Amygdala (tissue), 56 donors: Measurements from ENCODE around the gene CYP3A4.
"Not testable (repeated sequence)": the region's sequence is repeated elsewhere in the genome, so short reads cannot be mapped to it uniquely, and the experiment has no call there.

Experiments used
- DNase-seq, 56 donors: peaks; one replicate each; lab custom pipeline; 2025; lab: John Stamatoyannopoulos, UW

Gene CYP3A4

GRCh38 chr7:99793443-99793842 lies 9.5 kb upstream of the CYP3A4 start:
- DNase-seq = no peak

GRCh38 chr7:99792967-99793366 lies 9.0 kb upstream of the CYP3A4 start:
- DNase-seq = no peak

- no peak for DNase-seq
Measured at GRCh38 chr7:99791667-99792369, 7.8 kb upstream of the CYP3A4 start.

GRCh38 chr7:99791021-99791420 lies 7.0 kb upstream of the CYP3A4 start:
- no peak for DNase-seq

- no peak for DNase-seq
Measured at GRCh38 chr7:99790407-99790806, 6.4 kb upstream of the CYP3A4 start.

DNA sequence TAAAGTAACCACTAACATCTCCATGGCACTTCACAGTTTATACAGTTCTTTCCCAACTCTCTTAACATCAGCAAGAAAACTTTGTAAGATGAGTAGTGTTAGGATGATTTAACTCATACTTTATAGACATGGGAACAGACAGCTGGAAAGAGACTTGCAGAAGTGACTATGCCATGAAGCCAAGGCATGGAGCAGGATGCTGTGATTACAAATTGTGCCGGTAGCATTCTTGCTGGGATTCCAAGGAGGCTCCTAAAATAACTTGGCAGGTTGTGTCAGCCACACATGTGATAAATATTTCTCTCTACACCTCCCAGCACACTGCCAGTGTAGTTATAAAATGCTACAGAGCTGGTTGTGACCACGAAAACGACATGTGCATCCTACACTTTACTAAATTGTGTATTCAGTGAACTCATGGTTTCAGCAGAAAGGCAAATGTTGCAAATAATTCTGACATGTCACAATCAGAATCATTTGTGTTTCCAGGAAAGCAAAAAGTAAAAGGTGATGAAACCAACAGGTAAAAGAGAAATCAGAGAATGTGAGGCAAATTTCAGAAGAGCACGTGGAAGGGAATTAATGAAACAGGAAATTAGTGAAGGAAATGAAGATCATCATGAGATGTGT lies 5.6 kb upstream of the CYP3A4 start:
- no peak for DNase-seq

DNA sequence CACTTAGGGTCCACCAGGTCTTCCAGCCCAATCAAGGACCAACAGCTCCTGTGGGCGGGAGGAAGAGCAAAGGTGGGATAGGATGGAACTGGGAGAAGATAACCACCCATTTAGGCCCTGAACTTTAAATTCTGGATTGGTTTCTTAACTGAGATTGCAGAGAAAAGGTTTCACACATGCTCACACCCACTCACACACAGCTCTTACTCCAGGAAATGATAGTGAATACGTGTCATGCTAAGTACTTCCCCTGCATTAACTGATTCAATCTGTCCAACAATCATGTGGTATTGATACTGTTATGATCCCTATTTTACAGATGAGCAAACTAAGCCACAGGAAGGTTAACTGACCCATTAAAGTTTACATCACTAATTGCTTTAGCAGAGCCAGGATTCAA lies 4.6 kb upstream of the CYP3A4 start:
- DNase-seq = no peak

DNA sequence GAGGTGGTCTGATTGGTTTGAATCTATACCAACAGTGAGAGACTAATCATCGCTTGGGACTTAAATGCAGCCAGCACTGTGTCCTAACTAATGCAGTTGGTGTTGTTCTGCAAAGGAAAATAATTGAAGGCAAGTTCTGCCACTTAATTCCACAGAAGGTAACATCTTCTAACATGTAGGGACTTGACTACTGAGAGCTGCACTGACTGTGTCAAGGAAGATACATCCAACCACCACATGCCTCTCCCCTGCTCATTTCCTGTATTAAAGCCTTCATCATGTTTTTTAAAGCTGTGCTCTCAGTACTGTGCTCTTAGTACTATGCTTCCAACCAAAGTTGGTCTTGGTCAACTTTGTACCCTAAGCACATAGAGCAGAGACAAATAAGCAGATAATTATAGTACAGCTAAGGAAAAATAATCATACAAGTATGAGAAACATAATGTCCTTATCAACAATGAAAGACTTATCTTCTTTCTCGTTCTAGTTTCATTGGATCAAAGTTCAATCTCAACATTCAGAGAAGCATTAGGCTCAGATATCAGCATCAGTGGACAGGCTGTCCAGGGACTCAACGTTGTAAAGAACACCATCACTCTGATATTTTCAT lies 2.8 kb upstream of the CYP3A4 start:
- no peak for DNase-seq

- not testable (repeated sequence) for DNase-seq
Measured at GRCh38 chr7:99785654-99786053, 1.7 kb upstream of the CYP3A4 start.

DNA sequence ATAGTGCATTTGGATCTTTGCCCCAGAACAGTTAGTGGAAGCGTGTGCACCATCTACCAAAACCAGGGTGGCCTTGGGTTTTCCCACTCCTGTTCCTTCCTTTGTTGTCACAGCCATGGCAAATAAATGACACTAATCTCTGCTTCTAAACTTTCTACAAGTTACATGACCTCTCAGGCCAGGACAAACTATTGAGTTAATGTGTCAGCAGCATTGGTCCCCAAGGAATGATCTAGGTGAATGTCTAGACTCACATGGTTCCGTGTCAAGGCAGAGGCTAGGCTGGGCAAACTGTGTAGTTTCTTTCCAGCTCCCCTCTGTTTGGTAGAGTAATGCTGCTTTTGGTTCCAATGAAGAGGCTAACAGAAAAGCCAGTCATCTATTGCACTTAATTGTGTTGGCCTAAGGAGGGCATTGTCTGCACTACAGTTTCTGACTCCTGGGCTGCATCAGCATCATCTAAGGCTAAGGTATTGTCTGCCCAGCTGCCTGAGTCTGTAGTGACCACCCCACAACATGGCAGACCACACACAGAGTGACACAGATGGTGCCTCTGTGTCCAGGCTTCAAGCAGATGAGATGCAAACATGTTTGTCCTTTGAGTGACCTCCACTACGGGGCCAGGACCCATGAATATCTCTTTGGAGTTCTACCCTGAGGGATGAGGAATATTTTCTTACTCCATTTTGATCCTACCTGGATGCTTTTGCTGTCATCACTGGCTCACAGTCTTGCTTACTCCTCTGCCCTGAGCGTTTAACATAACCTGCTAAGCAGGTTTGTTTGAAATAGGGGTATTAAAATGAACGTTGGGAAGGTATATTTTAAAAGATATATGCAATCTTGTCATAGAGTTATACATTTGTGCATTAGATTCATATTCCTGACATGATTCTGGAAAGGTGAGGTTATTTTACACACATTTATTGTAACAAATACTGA lies 1.7 kb downstream of the CYP3A4 start:
- no peak for DNase-seq

- DNase-seq = no peak
Measured at GRCh38 chr7:99780588-99780987, 3.4 kb downstream of the CYP3A4 start.

DNA sequence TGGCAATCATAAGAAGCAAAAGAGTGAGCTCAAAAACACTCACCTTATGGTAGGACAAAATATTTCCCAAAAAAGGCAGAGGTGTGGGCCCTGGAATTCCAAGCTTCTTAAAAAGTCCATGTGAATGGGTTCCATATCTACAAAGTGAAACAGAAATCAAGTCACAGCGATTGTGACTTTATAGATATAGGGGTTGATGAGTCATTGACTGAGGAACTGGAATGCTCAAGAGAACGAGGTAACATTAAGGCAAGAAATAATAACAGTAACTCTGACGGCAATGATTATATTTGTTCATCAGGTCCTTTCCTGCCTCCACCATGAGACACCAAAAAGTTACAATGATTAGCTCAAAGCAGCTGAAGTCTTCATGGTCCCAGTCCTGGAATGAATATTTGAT lies 4.0 kb downstream of the CYP3A4 start:
- DNase-seq = no peak

- no peak for DNase-seq
Measured at GRCh38 chr7:99778880-99779279, 5.1 kb downstream of the CYP3A4 start.

- DNase-seq = not testable (repeated sequence)
Measured at GRCh38 chr7:99773395-99773794, 10.6 kb downstream of the CYP3A4 start.

DNA sequence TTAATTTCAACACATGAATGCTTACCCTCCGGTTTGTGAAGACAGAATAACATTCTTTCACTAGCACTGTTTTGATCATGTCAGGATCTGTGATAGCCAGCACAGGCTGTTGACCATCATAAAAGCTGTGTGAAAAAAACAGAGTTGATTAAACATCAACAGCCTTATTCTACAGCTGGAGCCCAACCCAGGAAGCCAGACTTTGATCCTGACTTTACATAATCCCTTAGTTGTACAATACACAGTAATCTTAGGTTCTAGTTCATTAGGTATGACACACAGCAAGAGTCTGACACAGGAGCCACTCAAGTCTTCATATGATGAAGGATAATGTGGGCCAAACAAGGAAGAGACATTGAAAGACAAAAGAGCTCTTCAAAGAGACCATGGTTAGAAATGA lies 11.4 kb downstream of the CYP3A4 start:
- DNase-seq = no peak

GRCh38 chr7:99769494-99769893 lies 14.5 kb downstream of the CYP3A4 start:
- not testable (repeated sequence) for DNase-seq

- no peak for DNase-seq
Measured at GRCh38 chr7:99768471-99768870, 15.5 kb downstream of the CYP3A4 start.

DNA sequence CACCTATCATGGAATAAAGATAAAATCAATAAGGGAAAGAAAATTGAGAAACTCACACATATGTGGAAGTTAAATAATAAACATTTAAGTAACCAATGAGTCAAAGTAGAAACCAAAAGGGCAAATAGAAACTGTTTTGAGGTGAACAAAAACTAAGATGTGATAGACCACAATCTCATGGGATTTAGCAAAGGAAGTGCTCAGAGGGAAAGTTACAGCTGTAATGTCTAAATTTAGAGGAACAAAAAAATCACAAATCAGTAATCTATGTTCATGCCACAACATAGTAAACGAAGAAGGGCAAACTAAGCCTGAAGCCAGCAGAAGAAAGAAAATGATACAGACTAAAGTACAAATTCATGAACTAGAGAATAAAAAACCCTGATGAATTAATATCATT lies 16.3 kb downstream of the CYP3A4 start:
- DNase-seq = no peak

- no peak for DNase-seq
Measured at GRCh38 chr7:99766484-99767099, 17.4 kb downstream of the CYP3A4 start.

DNA sequence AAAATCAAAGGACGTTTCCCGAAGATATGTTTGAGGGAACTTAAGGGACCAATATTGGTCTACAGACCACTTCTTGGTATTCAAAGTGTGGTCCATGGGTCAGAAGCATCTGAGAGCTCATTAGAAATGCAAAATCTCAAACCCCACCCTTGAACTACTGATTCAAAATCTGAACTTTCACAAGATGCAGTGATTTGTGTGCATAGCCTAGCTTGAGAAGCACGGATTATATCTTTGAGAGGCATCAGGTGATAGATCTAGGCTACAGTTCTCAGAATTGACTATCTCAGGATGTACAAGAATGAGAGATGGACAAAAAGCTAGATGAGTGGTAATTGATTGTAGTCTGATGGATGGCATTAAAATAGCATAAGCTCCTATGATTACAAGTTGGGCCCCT lies 19.5 kb downstream of the CYP3A4 start:
- DNase-seq = no peak
